Liver (tissue), 9 donors: ENCODE data around the gene JMJD4. TPM values are rescaled to one million over a fixed set of nuclear protein-coding genes. Genes with fewer than 3 reads are reported as not detected.
A peak's percentile ranks its signal among the peaks of the same experiment; 100 is the strongest.

Experiments used
- DNase-seq: peaks from one replicate; pipeline ENCODE4 v3.0.0-alpha.2; 2017; ENCODE audit warnings: low spot score
- H3K27ac ChIP-seq, 2 donors: one replicate each; pipeline ENCODE4 v1.7.0; 2013; ENCODE audit warnings: inconsistent platforms in 2 of 2, low read length in 2 of 2, control low read depth in 1 of 2, low read depth in 1 of 2, mild to moderate bottlenecking in 1 of 2
- H3K27me3 ChIP-seq, 4 donors: one replicate each; pipeline versions ENCODE4 v1.6.1 to v1.7.0; 2013; ENCODE audit warnings: low read length in 3 of 4, inconsistent platforms in 1 of 4, mild to moderate bottlenecking in 1 of 4, moderate library complexity in 1 of 4; ENCODE audit not compliant: control insufficient read depth in 4 of 4, insufficient read depth in 4 of 4
- H3K36me3 ChIP-seq, 4 donors: one replicate each; pipeline versions ENCODE4 v1.6.1 to v1.7.0; 2013; ENCODE audit warnings: low read length in 3 of 4, mild to moderate bottlenecking in 3 of 4, low read depth in 1 of 4, moderate library complexity in 1 of 4; ENCODE audit not compliant: control insufficient read depth in 4 of 4, insufficient read depth in 3 of 4
- H3K4me1 ChIP-seq, 4 donors: one replicate each; pipeline versions ENCODE4 v1.6.1 to v1.7.0; 2013; ENCODE audit warnings: low read length in 3 of 4, mild to moderate bottlenecking in 3 of 4, moderate library complexity in 1 of 4; ENCODE audit not compliant: control insufficient read depth in 4 of 4, insufficient read depth in 4 of 4
- H3K4me3 ChIP-seq, 3 donors: one replicate each; pipeline versions ENCODE4 v1.6.1 to v1.7.0; 2013; ENCODE audit warnings: low read length in 3 of 3, control low read depth in 1 of 3, low read depth in 1 of 3, mild to moderate bottlenecking in 1 of 3
- H3K9ac ChIP-seq, 2 donors: one replicate each; pipeline ENCODE4 v1.7.0; 2013; ENCODE audit warnings: low read length in 2 of 2, mild to moderate bottlenecking in 2 of 2, moderate library complexity in 2 of 2, control low read depth in 1 of 2, low read depth in 1 of 2
- H3K9me3 ChIP-seq, 4 donors: one replicate each; pipeline versions ENCODE4 v1.6.1 to v1.7.0; 2013; ENCODE audit warnings: low read length in 3 of 4; ENCODE audit not compliant: control insufficient read depth in 4 of 4
- EGR1 ChIP-seq, 2 donors: IDR thresholded peaks; 2 replicates each; pipeline ENCODE4 v1.6.1; 2016 to 2018; ENCODE audit warnings: antibody characterized with exemption in 2 of 2, low read depth in 2 of 2
- FOXA1 ChIP-seq: IDR thresholded peaks from 2 replicates; pipeline ENCODE4 v1.6.1; 2016; ENCODE audit warnings: antibody characterized with exemption
- FOXA2 ChIP-seq: IDR thresholded peaks from 2 replicates; pipeline ENCODE4 v1.6.1; 2016; ENCODE audit warnings: antibody characterized with exemption
- GABPA ChIP-seq, 2 donors: IDR thresholded peaks in 1 of 2; conservative IDR thresholded peaks in 1 of 2; 2 replicates each; pipeline ENCODE4 v1.6.1; 2016; ENCODE audit warnings: antibody characterized with exemption in 2 of 2, mild to moderate bottlenecking in 1 of 2, moderate library complexity in 1 of 2
- HNF4A ChIP-seq, 2 donors: conservative IDR thresholded peaks; 2 replicates each; pipeline ENCODE4 v1.6.1; 2016; ENCODE audit warnings: antibody characterized with exemption in 2 of 2, mild to moderate bottlenecking in 2 of 2
- HNF4G ChIP-seq: IDR thresholded peaks from 2 replicates; pipeline ENCODE4 v1.6.1; 2016; ENCODE audit warnings: antibody characterized with exemption
- JUND ChIP-seq, 2 donors: IDR thresholded peaks; 2 replicates each; pipeline ENCODE4 v1.6.1; 2016; ENCODE audit warnings: antibody characterized with exemption in 2 of 2
- NR2F2 ChIP-seq: IDR thresholded peaks from 2 replicates; pipeline ENCODE4 v1.6.1; 2016; ENCODE audit warnings: antibody characterized with exemption
- RAD21 ChIP-seq, 2 donors: IDR thresholded peaks; 2 replicates each; pipeline ENCODE4 v1.6.1; 2016; ENCODE audit warnings: antibody characterized with exemption in 2 of 2, mild to moderate bottlenecking in 2 of 2
- RXRA ChIP-seq, 2 donors: IDR thresholded peaks; 2 replicates each; pipeline ENCODE4 v1.6.1; 2017 to 2018; ENCODE audit warnings: antibody characterized with exemption in 2 of 2, mild to moderate bottlenecking in 1 of 2
- SP1 ChIP-seq: IDR thresholded peaks from 2 replicates; pipeline ENCODE4 v1.6.1; 2018; ENCODE audit warnings: antibody characterized with exemption, mild to moderate bottlenecking
- WGBS: extraction: QIAGEN DNeasy Blood & Tissue Kit; methylation state at CpG from one replicate; pipeline ENCODE4 v1.1.7; 2013; 5-methylcytosine and 5-hydroxymethylcytosine counted together
- polyA plus RNA-seq, 2 donors: library from polyadenylated mRNA; stranded (reverse) in 1 of 2; unstranded in 1 of 2; fragments of 200-250 nt in 1 of 2; fragments of >200 nt in 1 of 2; fragmentation: Nextera tagmentation in 1 of 2; extraction: Ambion mirVana in 1 of 2; gene quantifications; one replicate each; pipeline versions ENCODE4 v1.2.1 to v1.2.3, GENCODE V29; 2013 to 2015
- total RNA-seq, 2 donors: library from RNA; depleted of rRNA; stranded (reverse); fragments of >200 nt; gene quantifications; one replicate each; pipeline ENCODE4 v1.2.3, GENCODE V29; 2014
- TF ChIP-seq, protein P1 (sequence below): IDR thresholded peaks from 2 replicates; pipeline ENCODE4 v1.6.1; 2016; ENCODE audit warnings: antibody characterized with exemption, mild to moderate bottlenecking
- TF ChIP-seq, protein P2 (sequence below): IDR thresholded peaks from 2 replicates; pipeline ENCODE4 v1.6.1; 2016; ENCODE audit warnings: antibody characterized with exemption
- TF ChIP-seq, protein P3 (sequence below): IDR thresholded peaks from 2 replicates; pipeline ENCODE4 v1.6.1; 2016; ENCODE audit warnings: antibody characterized with exemption
- TF ChIP-seq, protein P4 (sequence below): IDR thresholded peaks from 2 replicates; pipeline ENCODE4 v1.6.1; 2016; ENCODE audit warnings: antibody characterized with exemption
- donor health status: healthy.
- donor health status: healthy.
- donor health status: healthy.
- donor health status: healthy.
- donor health status: healthy.

Gene JMJD4
- total and polyA plus RNA-seq, 4 donors, result 12.4 to 22.1 (median 14.1) TPM

DNA sequence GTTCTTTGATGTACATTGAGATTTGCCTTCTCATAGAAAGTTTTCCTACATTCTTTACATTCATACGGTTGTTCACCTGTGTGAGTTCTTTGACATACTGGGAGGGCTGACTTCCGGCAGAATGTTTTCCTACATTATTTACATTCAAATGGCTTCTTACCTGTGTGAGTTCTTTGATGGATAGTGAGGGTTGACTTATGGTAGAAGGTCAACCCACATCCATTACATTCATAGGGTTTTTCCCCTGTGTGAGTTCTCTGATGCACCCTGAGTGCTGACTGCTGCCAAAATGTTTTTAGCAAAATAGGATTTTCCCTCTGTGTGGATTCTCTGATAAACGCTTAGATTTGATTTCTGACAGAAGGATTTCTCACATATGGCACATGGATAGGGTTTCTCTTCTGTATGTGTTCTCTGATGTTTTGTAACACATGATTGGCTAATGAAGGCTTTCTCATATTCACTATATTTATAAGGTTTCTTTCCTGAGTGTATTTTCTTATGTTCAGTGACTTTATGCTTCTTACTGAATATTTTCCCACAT is 37.7 kb downstream of the JMJD4 start:
- no peak overlapping the region for H3K27ac ChIP-seq
- DNase-seq, result no peak
- no peaks in the 10 kb centered on the region for H3K4me1 ChIP-seq
- H3K9me3 ChIP-seq, result peaks cover 20 to 51% (median 35%) of the 10 kb centered on the region in 4 donors
- no peaks in the 10 kb centered on the region for H3K27me3 ChIP-seq
- H3K9ac ChIP-seq, result no peak overlapping the region
- WGBS, result 80% methylated on average over 3 of the region's 3 CpGs
- TF ChIP-seq FOXA2, result no peak
- TF ChIP-seq FOXA1, result no peak
- H3K4me3 ChIP-seq, result peak overlapping the region in 2 of 3 donors; percentile 9 to 20
- no peaks in the 10 kb centered on the region for H3K36me3 ChIP-seq

DNA sequence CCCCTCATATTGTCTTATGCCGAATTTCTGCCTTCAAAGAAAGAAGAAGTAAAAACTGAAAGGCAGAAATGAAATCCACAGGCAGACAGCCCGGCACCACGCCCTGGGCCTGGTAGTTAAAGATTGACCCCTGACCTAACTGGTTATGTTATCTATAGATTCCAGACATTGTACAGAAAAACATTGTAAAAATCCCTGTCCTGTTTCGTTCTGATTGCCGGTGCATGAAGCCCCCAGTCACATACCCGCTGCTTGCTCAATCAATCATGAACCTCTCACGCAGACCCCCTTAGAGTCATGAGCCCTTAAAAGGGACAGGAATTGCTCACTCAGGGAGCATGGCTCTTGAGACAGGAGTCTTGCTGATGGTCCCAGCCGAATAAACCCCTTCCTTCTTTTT is 49.3 kb downstream of the JMJD4 start:
- 85% methylated on average over 8 of the region's 8 CpGs for WGBS
- TF ChIP-seq, protein P1, sequence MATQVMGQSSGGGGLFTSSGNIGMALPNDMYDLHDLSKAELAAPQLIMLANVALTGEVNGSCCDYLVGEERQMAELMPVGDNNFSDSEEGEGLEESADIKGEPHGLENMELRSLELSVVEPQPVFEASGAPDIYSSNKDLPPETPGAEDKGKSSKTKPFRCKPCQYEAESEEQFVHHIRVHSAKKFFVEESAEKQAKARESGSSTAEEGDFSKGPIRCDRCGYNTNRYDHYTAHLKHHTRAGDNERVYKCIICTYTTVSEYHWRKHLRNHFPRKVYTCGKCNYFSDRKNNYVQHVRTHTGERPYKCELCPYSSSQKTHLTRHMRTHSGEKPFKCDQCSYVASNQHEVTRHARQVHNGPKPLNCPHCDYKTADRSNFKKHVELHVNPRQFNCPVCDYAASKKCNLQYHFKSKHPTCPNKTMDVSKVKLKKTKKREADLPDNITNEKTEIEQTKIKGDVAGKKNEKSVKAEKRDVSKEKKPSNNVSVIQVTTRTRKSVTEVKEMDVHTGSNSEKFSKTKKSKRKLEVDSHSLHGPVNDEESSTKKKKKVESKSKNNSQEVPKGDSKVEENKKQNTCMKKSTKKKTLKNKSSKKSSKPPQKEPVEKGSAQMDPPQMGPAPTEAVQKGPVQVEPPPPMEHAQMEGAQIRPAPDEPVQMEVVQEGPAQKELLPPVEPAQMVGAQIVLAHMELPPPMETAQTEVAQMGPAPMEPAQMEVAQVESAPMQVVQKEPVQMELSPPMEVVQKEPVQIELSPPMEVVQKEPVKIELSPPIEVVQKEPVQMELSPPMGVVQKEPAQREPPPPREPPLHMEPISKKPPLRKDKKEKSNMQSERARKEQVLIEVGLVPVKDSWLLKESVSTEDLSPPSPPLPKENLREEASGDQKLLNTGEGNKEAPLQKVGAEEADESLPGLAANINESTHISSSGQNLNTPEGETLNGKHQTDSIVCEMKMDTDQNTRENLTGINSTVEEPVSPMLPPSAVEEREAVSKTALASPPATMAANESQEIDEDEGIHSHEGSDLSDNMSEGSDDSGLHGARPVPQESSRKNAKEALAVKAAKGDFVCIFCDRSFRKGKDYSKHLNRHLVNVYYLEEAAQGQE, result no peak
- TF ChIP-seq HNF4G, result no peak
- TF ChIP-seq GABPA (IDR thresholded peaks at IDR 0.05 in 1 of 2, conservative IDR thresholded peaks at IDR 0.05 in 1 of 2), result no peak
- TF ChIP-seq SP1, result no peak
- TF ChIP-seq EGR1 (IDR thresholded peaks at IDR 0.05; ENCODE audit: low read depth in 2 of 2), result no peak
- no peak for TF ChIP-seq NR2F2
- TF ChIP-seq, protein P2, sequence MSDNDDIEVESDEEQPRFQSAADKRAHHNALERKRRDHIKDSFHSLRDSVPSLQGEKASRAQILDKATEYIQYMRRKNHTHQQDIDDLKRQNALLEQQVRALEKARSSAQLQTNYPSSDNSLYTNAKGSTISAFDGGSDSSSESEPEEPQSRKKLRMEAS, result no peak
- TF ChIP-seq HNF4A (conservative IDR thresholded peaks at IDR 0.05), result no peak
- TF ChIP-seq, protein P3, sequence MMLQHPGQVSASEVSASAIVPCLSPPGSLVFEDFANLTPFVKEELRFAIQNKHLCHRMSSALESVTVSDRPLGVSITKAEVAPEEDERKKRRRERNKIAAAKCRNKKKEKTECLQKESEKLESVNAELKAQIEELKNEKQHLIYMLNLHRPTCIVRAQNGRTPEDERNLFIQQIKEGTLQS, result no peak
- no peak for TF ChIP-seq FOXA2
- TF ChIP-seq RXRA (IDR thresholded peaks at IDR 0.05), result no peak
- TF ChIP-seq RAD21 (IDR thresholded peaks at IDR 0.05), result no peak
- TF ChIP-seq, protein P4, sequence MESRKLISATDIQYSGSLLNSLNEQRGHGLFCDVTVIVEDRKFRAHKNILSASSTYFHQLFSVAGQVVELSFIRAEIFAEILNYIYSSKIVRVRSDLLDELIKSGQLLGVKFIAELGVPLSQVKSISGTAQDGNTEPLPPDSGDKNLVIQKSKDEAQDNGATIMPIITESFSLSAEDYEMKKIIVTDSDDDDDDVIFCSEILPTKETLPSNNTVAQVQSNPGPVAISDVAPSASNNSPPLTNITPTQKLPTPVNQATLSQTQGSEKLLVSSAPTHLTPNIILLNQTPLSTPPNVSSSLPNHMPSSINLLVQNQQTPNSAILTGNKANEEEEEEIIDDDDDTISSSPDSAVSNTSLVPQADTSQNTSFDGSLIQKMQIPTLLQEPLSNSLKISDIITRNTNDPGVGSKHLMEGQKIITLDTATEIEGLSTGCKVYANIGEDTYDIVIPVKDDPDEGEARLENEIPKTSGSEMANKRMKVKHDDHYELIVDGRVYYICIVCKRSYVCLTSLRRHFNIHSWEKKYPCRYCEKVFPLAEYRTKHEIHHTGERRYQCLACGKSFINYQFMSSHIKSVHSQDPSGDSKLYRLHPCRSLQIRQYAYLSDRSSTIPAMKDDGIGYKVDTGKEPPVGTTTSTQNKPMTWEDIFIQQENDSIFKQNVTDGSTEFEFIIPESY, result no peak
- TF ChIP-seq JUND (IDR thresholded peaks at IDR 0.05), result no peak
- H3K4me1 ChIP-seq, result no peaks in the 10 kb centered on the region
- no peak for DNase-seq
- no peak overlapping the region for H3K27ac ChIP-seq
- no peak overlapping the region for H3K9ac ChIP-seq
- H3K9me3 ChIP-seq, result peaks cover 19 to 42% (median 28%) of the 10 kb centered on the region in 4 donors
- peaks cover 0 to 2% (median 0%) of the 10 kb centered on the region in 4 donors for H3K36me3 ChIP-seq
- no peak overlapping the region for H3K4me3 ChIP-seq
- no peaks in the 10 kb centered on the region for H3K27me3 ChIP-seq

Other genes starting within 250 kb of the JMJD4 start
- 10 to 100 TPM in 1 of 2 donors, 1 to 10 TPM in 1; 7.5 to 16.6 TPM for gene ZNF678, start 171.7 kb downstream of the JMJD4 start, total RNA-seq
- under 1 TPM; 0.76 to 0.96 TPM for gene ZNF678, start 171.7 kb downstream of the JMJD4 start, polyA plus RNA-seq
- 10 to 100 TPM; 16.8 to 23.3 TPM for gene SNAP47, start 133 bp upstream of the JMJD4 start, total RNA-seq
- 10 to 100 TPM; 15.3 to 15.7 TPM for gene SNAP47, start 133 bp upstream of the JMJD4 start, polyA plus RNA-seq
- gene PRSS38, start 80.4 kb upstream of the JMJD4 start, total RNA-seq, result not detected
- not detected for gene PRSS38, start 80.4 kb upstream of the JMJD4 start, polyA plus RNA-seq
- under 1 TPM in 1 of 2 donors, not detected in 1; 0.08 TPM for gene WNT9A, start 212.6 kb upstream of the JMJD4 start, total RNA-seq
- gene WNT9A, start 212.6 kb upstream of the JMJD4 start, polyA plus RNA-seq, result under 1 TPM in 1 of 2 donors, not detected in 1; 0.03 TPM